Measurements from ENCODE around the gene PAX5.

- TF ChIP-seq POLR2AphosphoS5 (IDR thresholded peaks at IDR 0.05; ENCODE audit: low read depth, low read length) (no peak), REST (IDR thresholded peaks at IDR 0.05; ENCODE audit: insufficient read depth in 1 of 2, low read depth in 2 of 2, low read length in 2 of 2) (no peak), TAF1 (IDR thresholded peaks at IDR 0.05; ENCODE audit: borderline replicate concordance, insufficient read depth, low read length) (no peak), SIN3A (IDR thresholded peaks at IDR 0.05; ENCODE audit: borderline replicate concordance, insufficient read depth, low read length) (no peak)
These were observed 59.3 kb downstream of the PAX5 start for GRCh38 chr9:36974731-36975130.

Data from PFSK-1 (cell line).